Thyroid gland (tissue), 4 donors: ENCODE data around the gene FMN1.

Experiments
- CTCF ChIP-seq, 6 experiments: fragments of 200-600 bp in 3 of 6; fragments of 450-650 bp in 3 of 6; sonication (generic) in 3 of 6; IDR thresholded peaks; one replicate each; pipeline ENCODE4 v1.5.1; 2016 to 2019; ENCODE audit warnings: antibody characterized with exemption in 6 of 6, mild to moderate bottlenecking in 2 of 6, inconsistent platforms in 1 of 6, moderate library complexity in 1 of 6
- POLR2A ChIP-seq, 2 donors: fragments of 450-650 bp; IDR thresholded peaks; one replicate each; pipeline ENCODE4 v1.6.1; 2017; ENCODE audit warnings: antibody characterized with exemption in 2 of 2, mild to moderate bottlenecking in 2 of 2, moderate library complexity in 1 of 2

GRCh38 chr15:33155691-33156420 is 38.7 kb downstream of the FMN1 start:
- TF ChIP-seq CTCF (IDR thresholded peaks at IDR 0.05) = no peak
- no peak for TF ChIP-seq POLR2A (IDR thresholded peaks at IDR 0.05)
